Measurements from ENCODE around the gene PLPPR3.

The PLPPR3 gene

DNA sequence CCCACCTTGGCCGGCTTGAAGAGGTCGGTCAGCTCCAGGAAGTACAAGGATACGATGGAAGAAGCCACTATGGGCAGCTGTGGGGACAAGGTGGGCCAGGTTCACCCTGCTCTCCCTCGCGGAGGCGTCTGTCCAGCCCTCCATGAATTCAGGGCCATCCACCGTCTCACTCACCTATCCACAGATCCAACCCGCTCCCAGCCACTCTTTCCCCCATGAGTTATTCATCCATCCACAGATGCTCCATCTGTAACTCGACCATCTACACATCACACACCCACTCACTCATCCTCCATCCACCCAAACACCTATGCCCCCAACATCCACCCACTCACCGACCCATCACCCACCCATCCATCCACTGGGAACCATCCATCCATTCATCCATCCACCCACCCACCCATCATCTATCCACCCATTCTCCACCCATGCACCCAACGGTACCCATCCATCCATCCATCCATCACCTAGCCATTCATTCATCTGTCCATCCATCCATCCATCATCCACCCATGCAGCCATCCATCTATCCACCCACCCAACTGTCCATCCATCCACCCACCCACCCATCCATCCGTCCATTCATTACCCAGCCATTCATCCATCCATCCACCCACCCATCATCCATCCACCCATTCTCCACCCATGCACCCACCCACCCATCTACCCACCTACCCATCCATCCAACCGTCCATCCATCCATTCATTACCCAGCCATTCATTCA is 5.8 kb downstream of the PLPPR3 start:
- H3K27me3 ChIP-seq (ENCODE audit: insufficient read depth, low read depth): no peaks in the 10 kb centered on the region
- no peak overlapping the region for H3K27ac ChIP-seq
- no peaks in the 10 kb centered on the region for H3K4me1 ChIP-seq (ENCODE audit: low read depth, poor library complexity, severe bottlenecking)
- H3K4me2 ChIP-seq: no peak overlapping the region
- no peak overlapping the region for H3K9ac ChIP-seq
- H2AFZ ChIP-seq (ENCODE audit: low read depth): no peak overlapping the region
- H4K20me1 ChIP-seq (ENCODE audit: insufficient read depth): no peaks in the 10 kb centered on the region
- H3K36me3 ChIP-seq (ENCODE audit: insufficient read depth): peaks cover under 1% of the 10 kb centered on the region
- H3K4me3 ChIP-seq (IDR thresholded peaks at IDR 0.05; ENCODE audit: insufficient read depth, low read depth, low read length): no peak overlapping the region
- TF ChIP-seq, protein P1, sequence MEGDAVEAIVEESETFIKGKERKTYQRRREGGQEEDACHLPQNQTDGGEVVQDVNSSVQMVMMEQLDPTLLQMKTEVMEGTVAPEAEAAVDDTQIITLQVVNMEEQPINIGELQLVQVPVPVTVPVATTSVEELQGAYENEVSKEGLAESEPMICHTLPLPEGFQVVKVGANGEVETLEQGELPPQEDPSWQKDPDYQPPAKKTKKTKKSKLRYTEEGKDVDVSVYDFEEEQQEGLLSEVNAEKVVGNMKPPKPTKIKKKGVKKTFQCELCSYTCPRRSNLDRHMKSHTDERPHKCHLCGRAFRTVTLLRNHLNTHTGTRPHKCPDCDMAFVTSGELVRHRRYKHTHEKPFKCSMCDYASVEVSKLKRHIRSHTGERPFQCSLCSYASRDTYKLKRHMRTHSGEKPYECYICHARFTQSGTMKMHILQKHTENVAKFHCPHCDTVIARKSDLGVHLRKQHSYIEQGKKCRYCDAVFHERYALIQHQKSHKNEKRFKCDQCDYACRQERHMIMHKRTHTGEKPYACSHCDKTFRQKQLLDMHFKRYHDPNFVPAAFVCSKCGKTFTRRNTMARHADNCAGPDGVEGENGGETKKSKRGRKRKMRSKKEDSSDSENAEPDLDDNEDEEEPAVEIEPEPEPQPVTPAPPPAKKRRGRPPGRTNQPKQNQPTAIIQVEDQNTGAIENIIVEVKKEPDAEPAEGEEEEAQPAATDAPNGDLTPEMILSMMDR (conservative IDR thresholded peaks at IDR 0.05; ENCODE audit: low read depth, low read length): no peak
- H3K79me2 ChIP-seq (ENCODE audit: insufficient read depth, low read depth): no peaks in the 10 kb centered on the region

- Histone ChIP-seq H2AFZ (ENCODE audit: low read depth) (no peak overlapping the region), H3K4me1 (ENCODE audit: low read depth, poor library complexity, severe bottlenecking) (no peaks in the 10 kb centered on the region), H3K27me3 (ENCODE audit: insufficient read depth, low read depth) (no peaks in the 10 kb centered on the region), H3K36me3 (ENCODE audit: insufficient read depth) (peaks cover 8% of the 10 kb centered on the region), H3K79me2 (ENCODE audit: insufficient read depth, low read depth) (0 out of 2 replicates have a peak, but pooled peaks cover 1% of the 10 kb centered on the region), H3K4me3 (IDR thresholded peaks at IDR 0.05; ENCODE audit: insufficient read depth, low read depth, low read length) (no peak overlapping the region), H3K4me2 (no peak overlapping the region), H3K27ac (no peak overlapping the region), H3K9ac (no peak overlapping the region), H4K20me1 (ENCODE audit: insufficient read depth) (no peaks in the 10 kb centered on the region)
- TF ChIP-seq, protein P1 (conservative IDR thresholded peaks at IDR 0.05; ENCODE audit: low read depth, low read length): no peak
Observed at GRCh38 chr19:815079-815774, 6.5 kb downstream of the PLPPR3 start.

DNA sequence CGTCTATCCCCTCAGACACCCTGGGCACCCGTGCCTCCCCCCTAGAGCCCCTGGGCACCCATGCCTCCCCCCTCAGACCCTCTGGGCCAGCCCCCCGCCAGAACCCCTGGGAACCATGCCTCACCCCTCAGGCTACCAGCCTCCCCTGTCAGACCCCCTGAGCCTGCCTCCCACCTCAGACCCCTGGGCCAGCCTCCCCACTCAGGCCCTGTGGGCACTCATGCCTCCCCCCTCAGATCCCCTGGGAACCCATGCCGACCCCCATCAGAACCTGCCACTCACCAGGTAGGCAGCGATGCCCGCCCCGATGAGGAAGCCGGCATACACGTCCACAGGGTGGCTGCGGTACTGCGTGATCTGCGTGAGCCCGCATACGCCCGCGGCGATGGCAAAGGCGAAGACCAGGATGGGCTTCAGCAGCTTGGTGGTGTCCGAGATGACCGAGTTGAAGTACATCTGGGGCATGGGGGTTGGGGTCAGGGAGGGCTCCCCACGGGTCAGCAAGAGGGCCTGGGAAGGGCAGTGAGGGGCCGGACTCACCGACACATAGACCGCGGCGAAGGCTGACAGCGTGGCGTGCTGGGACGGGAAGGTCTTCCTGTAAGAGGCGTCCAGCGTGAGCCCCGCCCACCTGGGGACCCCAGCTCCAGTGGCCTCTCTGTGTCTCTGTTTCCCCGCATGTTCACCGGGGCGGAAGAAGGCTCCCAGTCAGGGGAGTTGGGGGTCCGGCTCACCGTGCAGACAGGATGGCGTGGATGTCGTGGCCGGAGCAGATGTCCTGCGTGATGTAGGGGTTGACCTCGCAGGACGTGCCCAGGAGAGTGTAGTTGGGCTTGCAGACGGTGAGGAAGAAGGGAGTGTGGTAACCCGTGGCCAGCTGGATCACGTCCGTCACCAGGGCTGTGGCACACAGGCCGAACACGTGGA is 7.3 kb downstream of the PLPPR3 start:
- Histone ChIP-seq H3K79me2 (ENCODE audit: insufficient read depth, low read depth) (peaks cover 5% of the 10 kb centered on the region; the same call in 1 of the 2 replicates), H3K4me3 (IDR thresholded peaks at IDR 0.05; ENCODE audit: insufficient read depth, low read depth, low read length) (no peak overlapping the region), H3K9ac (no peak overlapping the region), H4K20me1 (ENCODE audit: insufficient read depth) (no peaks in the 10 kb centered on the region), H3K4me2 (no peak overlapping the region), H3K36me3 (ENCODE audit: insufficient read depth) (peaks cover 11% of the 10 kb centered on the region), H3K27ac (no peak overlapping the region), H3K27me3 (ENCODE audit: insufficient read depth, low read depth) (no peaks in the 10 kb centered on the region), H2AFZ (ENCODE audit: low read depth) (no peak overlapping the region), H3K4me1 (ENCODE audit: low read depth, poor library complexity, severe bottlenecking) (no peaks in the 10 kb centered on the region)
- TF ChIP-seq, protein P1 (conservative IDR thresholded peaks at IDR 0.05; ENCODE audit: low read depth, low read length): no peak

Measured in KMS-11 (cell line).